ENCODE measurements around the gene MICALL1.

The MICALL1 gene

DNA sequence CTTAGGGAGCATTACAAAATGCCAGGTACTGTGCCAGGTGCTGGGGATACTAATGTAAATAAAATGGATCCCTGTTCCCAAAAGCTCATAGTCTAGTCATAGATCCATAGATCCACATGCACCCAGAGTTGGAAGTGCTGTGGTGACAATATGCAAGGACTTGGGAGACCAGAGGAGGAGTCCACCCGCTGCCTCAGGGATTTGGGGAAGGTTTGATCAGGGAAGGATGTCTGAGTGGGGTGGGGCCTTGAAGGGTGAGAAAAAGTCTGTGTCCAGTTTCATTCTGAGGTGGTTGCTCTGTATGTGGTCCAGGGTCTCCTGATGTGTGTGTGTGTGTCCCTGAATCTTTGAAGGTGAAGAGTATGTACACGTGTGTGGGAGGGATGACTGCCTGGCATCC is 69.1 kb downstream of the MICALL1 start:
- TF ChIP-seq GATA2 (IDR thresholded peaks at IDR 0.05; ENCODE audit: low read depth, low read length) = no peak
- TF ChIP-seq GATA3 (IDR thresholded peaks at IDR 0.05; ENCODE audit: low read depth, low read length) = no peak

DNA sequence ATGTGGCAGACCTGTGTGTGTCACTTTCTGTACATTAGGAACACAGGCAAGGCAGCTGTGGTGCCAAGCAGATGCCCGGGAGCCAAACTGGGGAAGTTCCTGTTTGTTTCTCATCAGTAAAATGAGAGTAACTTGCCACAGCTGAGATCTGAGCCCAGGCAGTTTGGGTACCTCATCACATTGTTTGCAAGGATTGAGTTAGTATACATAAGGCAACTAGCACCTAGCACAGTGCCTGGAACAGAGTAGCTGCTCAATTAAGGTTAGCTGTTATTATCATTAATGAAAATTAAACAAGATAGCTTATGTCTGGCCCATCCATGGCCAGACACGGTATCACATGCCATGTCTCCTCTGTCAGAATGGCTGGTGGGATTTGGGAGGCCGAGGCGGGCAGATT is 70.5 kb downstream of the MICALL1 start:
- TF ChIP-seq GATA2 (IDR thresholded peaks at IDR 0.05; ENCODE audit: low read depth, low read length) (no peak), GATA3 (IDR thresholded peaks at IDR 0.05; ENCODE audit: low read depth, low read length) (no peak)

DNA sequence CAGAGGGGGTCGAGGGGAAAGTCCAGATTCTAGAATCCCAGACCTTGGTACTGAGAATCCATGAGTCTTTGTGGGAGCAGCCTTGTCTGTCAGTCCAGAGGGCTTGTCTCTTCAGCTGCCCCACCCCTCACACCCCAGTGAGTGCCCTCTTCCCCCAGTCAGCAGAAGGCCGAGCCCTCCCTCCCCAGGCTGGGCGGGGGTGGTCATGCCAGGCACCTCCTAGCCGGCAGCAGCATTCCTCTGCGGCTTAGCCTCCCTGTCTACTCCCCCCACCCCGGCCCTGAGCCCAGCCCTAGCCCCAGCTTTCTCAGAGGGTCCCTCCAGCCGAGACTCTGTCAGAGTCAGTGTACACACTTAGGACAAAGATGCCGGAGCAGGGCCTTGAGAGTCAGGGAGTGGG is 73.7 kb downstream of the MICALL1 start:
- no peak for TF ChIP-seq GATA2 (IDR thresholded peaks at IDR 0.05; ENCODE audit: low read depth, low read length)
- no peak for TF ChIP-seq GATA3 (IDR thresholded peaks at IDR 0.05; ENCODE audit: low read depth, low read length)

DNA sequence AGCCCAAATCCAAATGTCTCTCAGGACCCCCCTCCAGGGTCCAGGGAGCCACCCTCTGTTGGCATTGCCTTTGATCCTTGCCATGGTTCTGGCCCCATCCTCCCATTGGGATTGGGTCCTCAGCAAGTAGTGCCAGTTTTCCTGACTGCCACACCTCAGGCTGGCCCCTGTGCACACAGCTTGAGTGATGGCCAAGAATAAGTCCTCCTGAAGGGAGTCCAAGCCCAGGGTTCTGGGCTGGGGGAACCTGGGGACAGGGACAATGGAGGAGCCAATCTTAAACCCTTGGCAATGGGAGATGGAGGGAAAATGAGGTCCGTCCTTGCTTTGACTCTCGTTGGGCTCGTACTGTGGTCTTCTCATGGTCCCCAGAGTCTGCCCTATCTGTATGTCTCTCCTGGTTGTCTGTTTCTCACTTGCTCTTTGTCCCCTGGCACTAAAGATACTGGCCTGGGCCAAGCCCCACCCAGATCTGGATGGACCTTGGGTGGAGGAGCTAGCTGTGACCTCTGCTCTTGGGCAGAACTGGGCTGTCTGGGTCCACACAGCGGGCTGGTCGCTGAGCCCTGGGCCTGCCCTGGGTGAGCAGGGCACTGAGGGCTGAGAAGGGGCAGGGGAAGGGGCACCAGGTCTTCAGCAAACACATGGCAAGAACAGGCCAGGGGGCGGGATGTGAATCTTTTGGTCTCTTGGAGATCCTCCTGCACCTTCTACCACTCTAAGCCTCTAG is 75.3 kb downstream of the MICALL1 start:
- TF ChIP-seq GATA2 (IDR thresholded peaks at IDR 0.05; ENCODE audit: low read depth, low read length) (no peak), GATA3 (IDR thresholded peaks at IDR 0.05; ENCODE audit: low read depth, low read length) (no peak)

DNA sequence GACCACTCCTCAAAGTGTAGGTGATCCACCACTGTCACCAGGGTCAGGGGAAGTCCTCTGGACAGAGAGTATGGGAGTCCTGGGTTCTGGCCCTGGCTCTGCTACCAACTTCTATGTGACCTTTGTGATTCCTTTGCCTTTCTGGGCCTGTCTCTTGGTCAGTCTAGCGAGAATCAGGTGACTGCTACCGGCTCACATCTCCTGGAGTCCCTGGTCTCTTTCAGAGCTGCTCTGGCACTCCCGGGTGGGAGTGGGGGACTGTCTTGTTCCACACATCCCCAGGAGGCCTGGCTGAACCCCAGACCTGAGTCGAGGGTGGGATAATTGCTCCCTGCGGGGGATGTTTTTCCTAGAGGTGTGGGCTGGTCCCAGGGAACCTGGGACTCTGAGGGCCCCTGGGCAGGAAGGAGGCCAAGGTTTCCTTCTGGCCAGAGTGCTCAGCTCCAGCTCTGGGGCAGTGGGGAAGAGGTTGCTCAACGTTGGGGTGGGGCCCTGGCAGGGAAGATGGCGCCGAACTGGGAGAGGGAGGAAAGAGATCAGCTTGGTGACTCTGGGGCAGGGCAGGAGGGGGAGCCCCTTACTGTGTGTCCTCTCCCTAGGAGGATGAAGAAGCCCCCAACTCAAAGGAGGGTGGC is 76.2 kb downstream of the MICALL1 start:
- TF ChIP-seq GATA2 (IDR thresholded peaks at IDR 0.05; ENCODE audit: low read depth, low read length) (no peak), GATA3 (IDR thresholded peaks at IDR 0.05; ENCODE audit: low read depth, low read length) (no peak)

DNA sequence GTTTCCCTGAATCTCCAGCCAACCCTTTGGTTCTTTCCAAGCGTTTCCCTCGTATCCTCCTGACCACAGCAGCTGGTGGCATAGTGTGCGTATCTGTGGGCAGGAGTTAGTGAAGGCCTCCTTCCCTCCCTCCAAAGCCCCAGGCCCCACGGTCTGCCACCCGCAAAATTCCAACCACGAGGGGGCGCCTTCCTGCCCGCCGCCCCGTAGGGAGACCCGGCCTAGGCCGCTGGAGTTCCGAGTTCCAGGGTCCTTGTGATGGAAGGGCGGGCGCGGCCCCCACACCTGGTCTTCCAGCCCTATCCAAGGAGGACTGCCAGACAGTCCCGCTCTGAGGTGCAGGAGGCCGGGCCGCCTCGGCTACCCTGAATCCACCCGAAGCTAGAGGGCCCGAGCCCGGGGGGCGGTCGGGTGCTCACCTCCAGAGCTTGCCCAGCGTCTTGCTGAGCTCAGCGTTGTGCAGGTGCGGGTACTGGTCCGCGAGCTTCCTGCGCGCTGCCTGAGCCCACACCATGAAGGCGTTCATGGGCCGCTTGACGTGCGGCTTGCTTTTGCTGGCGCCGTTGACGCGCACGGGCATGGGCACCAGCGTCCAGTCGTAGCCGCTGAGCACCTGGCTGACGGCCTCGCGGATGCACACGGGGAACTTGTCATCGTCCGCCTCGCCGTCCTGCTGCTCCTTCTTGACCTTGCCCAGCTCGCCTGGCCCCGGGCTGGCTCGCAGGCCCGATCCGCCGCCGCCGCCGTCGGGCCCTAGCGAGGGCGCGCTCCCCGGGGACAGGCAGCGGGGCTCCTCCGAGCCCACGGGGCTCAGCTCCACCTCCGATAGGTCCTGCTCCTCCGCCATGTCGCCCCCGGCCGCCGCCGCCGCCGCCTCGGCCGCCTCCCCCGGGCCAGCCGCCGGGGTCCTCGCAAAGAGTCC is 77.1 kb downstream of the MICALL1 start:
- TF ChIP-seq GATA3 (IDR thresholded peaks at IDR 0.05; ENCODE audit: low read depth, low read length) (no peak), GATA2 (IDR thresholded peaks at IDR 0.05; ENCODE audit: low read depth, low read length) (no peak)

DNA sequence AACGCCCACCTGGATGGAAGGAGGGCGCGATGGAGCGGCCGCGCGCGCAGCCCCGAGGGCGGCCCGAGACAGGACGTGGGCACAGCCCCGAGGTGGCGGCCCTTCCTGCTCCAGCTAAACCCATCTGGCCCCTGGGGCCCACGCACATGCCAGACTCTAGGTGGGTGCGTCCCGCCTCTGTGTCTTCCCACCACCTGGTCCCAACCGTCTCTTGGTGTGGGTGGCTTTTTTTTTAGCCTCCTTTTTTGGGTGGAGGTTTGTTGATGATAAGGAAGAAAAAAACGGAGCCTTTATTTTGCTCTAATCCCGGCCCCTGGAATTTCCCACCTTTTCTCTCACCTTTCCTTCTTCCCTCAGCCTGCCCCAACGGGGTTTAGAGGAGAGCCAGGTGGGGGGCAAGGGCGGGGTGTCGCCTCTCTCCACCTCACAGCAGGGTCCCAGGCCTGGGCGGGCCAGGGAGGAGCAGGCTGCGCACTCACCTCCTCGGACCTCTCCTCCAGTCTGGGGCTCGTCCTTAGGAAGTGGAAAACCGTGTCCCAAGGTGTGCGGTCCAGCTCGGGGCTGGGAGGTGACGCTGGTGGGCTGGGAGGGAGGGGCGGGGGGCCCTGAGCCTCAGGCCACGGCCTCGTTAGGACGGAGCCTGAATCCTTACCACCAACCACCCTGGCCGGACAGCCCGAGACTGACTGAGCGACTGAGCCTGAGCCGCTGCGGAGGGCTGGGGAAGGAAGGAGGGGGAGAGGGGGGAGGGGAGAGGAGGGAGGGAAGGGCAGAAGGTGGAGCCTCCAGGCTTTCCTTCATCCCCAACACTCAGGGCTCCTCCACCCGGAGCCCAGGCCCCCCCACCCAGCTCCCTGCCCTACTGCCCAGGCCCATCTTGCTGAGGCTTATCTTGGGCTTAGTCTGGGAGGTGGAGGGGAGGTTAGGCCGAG is 78.0 kb downstream of the MICALL1 start, which contains the start of gene SOX10:
Gene SOX10 (minus strand): TSS at position 696 of the 932 bp plus-strand sequence. CDS start 771 bp downstream, outside the sequence.
- TF ChIP-seq GATA2 (IDR thresholded peaks at IDR 0.05; ENCODE audit: low read depth, low read length) (no peak), GATA3 (IDR thresholded peaks at IDR 0.05; ENCODE audit: low read depth, low read length) (no peak)

DNA sequence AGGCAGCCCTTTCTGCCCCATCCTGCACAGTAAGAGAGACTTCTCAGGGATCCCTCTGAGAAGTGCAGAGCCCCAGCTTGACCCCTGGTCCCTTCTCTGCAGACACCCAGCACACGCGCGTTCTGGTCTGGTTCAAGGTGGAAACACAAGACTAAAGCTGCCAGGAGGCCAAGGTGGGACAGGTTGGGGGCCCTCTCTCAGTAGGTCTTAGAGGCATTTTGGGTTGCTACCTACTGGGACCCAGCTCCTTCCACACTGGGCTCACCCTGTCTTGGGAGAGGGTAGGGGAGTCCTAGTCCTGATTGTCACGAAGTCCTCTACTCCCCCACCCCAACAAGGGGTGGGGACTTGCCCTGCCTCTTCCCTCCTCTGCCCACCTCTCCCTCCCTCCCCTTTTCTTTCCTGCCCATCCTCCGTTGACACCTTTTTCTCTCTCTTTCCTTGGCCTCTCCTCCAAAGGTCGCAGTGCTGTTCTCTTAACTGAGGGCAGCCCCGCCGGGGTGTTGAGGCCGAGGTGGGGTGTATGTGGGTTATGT is 79.0 kb downstream of the MICALL1 start:
- no peak for TF ChIP-seq GATA3 (IDR thresholded peaks at IDR 0.05; ENCODE audit: low read depth, low read length)
- no peak for TF ChIP-seq GATA2 (IDR thresholded peaks at IDR 0.05; ENCODE audit: low read depth, low read length)

DNA sequence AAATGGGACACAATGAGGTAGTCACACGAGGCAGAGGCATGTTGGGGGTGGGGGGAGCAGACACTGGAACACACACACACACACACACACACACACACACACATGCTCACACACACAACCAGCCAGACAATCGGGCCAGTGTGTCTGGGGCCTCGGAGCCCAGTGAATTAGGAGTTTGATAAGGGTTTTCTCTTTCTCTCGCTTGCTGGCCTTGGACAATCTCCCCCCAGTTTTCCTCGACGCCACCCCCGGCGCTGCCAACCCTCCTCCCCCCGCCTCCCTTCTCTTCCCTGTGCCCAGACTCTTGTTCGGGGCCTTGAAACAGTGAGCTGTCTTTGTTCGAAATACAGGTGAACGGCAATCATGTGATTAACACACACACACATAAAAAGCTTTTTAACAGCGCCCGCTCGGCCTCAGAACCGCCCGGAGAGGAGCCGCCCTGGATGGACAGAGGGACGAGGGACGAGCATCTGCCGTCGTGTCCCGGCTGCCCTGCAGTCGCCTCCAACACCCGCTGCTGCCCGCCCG is 79.7 kb downstream of the MICALL1 start:
- TF ChIP-seq GATA3 (IDR thresholded peaks at IDR 0.05; ENCODE audit: low read depth, low read length) (no peak), GATA2 (IDR thresholded peaks at IDR 0.05; ENCODE audit: low read depth, low read length) (no peak)

DNA sequence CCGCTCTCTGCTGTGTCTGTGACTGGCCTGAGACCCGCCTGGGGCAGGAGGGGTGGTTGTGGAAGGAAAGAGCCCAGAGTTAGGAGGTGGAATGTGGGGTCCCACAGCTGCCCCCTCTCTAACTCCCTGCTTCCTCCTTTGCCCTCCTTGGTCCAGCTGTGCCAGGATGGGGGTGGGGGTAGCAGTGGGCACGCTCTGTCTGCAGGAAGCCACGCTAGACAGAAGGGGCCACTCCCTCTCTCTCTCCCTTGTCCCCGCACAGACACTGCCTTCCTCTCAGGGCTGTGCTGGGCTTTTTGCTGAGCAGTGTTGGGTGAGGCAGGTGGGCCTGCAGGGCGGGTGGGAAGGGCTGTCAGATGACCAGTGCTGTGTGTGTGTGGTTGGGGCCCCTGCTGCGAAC is 80.3 kb downstream of the MICALL1 start:
- TF ChIP-seq GATA3 (IDR thresholded peaks at IDR 0.05; ENCODE audit: low read depth, low read length) (no peak), GATA2 (IDR thresholded peaks at IDR 0.05; ENCODE audit: low read depth, low read length) (no peak)

DNA sequence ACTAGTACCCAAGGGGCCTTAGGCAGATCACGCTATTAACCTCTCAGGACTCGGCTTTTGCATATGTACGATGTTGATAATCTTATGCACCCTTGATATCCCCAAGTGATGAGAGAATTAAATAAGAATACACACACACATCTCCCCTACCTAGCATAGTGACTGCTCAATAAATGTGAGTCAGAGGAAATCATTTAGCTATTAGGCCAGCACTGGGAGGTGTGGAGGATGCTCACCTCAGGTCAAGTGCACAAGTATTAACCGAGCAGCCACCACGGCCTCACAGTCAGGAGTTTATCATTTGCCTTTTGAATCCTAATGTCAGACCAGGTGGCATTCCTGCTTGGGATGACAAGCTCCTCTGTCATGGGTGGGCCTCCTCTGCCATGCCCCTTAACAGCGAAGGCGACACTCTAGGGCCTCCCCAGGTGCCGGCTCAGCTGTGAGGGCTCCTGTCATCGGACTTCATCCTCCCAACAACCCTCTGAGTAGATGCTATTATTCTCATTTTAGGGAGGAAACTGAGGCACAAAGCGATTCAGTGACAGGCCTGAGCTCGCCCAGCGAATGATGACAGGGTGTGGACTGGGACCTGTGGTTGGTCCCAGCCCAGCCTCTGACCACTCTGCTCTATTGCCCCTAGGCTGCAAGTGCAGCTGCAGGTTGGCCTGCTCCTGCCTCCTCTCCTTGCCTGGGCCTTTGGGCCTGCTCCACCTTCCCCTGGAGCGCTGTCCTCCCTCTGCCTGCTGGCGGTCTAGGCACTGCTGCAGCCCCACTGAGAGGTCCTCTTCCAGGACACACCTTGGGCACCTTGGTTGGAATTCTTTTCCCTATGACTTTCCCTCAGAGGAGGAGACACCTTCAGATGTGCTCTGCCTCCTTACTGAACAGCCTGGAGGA is 83.3 kb downstream of the MICALL1 start:
- TF ChIP-seq GATA3 (IDR thresholded peaks at IDR 0.05; ENCODE audit: low read depth, low read length) (no peak), GATA2 (IDR thresholded peaks at IDR 0.05; ENCODE audit: low read depth, low read length) (no peak)

DNA sequence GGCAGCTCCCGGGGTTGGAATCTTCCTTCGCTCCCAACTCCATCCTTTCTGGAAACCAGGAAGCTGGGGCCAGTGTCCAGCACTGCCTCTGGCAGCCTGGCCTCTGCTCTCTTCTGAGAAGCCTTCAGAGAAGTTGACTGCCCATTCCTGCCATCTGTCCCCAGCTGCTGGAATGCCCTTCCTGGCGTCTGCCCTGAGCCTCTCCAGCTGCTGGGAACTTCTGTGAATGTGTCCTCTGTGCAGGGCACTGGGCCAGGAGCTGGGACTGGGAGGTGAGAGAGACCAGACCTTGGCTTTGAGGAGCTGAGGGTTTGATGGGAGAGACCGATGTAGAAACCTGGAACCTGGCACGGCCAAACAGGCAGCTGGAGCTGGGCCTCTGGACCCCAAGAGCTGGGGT is 84.2 kb downstream of the MICALL1 start:
- no peak for TF ChIP-seq GATA3 (IDR thresholded peaks at IDR 0.05; ENCODE audit: low read depth, low read length)
- no peak for TF ChIP-seq GATA2 (IDR thresholded peaks at IDR 0.05; ENCODE audit: low read depth, low read length)

All from SH-SY5Y (cell line).